GM08714 (cell line): ENCODE results near the gene EP300.

Experiments
- H3K4me3 ChIP-seq: fragments of 200-500 bp; sonication (Bioruptor generic); 2 replicates; pipeline ENCODE4 v1.5.1; 2014; ENCODE audit warnings: mild to moderate bottlenecking, low read length, inconsistent platforms
- ZNF274 ChIP-seq: IDR thresholded peaks from 2 replicates; pipeline ENCODE4 v1.6.1; 2012; ENCODE audit warnings: mild to moderate bottlenecking, low read depth, low read length

The EP300 gene

DNA sequence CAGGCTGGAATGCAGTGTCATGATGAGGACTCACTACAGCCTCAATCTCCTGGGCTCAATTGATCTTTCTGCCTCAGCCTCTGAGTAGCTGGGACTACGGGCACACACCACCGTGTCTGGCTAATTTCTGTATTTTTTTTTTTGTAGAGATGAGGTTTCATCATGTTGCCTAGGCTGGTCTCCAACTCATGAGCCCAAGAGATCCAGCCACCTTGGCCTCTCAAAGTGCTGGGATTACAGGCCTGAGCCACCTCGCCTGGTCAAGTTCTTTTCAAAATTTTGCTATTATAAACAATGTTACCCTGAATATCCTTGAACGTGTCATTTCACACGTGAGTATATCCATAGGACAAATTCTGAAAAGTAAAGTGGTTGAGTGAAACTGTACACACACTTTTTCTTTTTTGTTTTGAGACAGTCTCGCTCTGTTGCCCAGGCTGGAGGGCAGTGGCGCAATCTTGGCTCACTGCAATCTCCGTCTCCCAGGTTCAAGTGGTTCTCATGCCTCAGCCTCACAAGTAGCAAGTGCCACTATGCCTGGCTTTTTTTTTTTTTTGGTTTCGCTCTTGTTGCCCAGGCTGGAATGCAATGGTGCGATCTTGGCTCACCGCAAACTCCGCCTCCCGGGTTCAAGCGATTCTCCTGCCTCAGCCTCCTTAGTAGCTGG, 21.6 kb upstream of the EP300 start:
- no peak overlapping the region for H3K4me3 ChIP-seq
- TF ChIP-seq ZNF274, result no peak

DNA sequence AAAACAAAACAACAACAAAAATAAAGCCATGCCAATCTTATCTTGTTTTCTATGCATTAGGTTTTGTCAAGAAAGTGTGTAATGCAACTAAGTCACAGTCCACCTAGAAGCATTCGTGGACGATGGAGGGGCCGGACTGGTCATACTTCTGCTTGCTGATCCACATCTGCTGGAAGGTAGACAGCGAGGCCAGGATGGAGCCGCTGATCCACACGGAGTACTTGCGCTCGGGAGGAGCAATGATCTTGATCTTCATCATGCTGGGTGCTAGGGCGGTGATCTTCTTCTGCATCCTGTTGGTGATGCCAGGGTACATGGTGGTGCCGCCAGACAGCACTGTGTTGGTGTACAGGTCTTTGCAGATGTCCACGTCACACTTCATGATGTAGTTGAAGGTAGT, 18.3 kb upstream of the EP300 start:
- TF ChIP-seq ZNF274, result no peak
- H3K4me3 ChIP-seq, result no peak overlapping the region

DNA sequence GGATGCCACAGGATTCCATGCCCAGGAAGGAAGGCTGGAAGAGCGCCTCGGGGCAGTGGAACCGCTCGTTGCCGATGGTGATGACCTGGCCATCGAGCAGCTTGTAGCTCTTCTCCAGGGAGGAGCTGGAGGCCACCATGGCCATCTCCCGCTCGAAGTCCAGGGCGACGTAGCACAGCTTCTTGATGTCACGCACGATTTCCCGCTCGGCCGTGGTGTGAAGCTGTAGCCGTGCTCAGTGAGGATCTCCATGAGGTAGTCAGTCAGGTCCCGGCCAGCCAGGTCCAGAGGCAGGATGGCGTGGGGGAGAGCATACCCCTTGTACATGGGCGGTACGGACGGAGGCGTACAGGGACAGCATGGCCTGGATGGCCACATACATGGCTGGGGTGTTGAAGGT, 17.9 kb upstream of the EP300 start:
- TF ChIP-seq ZNF274, result no peak
- H3K4me3 ChIP-seq, result no peak overlapping the region

DNA sequence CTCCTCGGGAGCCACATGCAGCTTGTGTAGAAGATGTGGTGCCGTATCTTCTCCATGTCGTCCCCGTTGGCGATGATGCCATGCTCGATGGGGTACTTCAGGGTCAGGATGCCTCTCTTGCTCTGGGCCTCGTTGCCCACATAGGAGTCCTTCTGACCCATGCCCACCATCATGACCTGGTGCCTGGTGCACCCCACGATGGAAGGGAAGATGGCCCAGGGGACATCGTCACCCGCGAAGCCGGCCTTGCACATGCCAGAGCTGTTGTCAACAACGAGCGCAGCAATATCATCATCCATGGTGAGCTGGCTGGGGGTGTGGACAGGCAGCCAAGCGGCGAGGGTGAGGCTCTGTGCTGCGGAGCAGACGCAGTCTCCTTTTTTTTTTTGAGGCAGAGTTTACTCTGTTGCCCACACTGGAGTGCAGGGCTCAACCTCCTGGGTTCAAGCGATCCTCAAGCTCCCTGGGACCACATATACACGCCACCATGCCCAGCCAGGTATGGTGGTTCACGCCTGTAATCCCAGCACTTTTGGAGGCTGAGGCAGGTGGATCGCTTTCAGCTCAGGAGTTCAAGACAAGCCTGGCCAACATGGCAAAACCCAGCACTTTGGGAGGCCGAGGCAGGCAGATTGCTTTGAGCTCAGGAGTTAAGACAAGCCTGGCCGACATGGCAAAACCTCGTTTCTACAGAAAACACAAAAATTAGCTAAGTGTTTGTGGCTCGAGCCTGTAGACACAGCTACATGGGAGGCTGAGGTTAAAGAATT, 17.3 kb upstream of the EP300 start:
- no peak for TF ChIP-seq ZNF274
- H3K4me3 ChIP-seq, result no peak overlapping the region

DNA sequence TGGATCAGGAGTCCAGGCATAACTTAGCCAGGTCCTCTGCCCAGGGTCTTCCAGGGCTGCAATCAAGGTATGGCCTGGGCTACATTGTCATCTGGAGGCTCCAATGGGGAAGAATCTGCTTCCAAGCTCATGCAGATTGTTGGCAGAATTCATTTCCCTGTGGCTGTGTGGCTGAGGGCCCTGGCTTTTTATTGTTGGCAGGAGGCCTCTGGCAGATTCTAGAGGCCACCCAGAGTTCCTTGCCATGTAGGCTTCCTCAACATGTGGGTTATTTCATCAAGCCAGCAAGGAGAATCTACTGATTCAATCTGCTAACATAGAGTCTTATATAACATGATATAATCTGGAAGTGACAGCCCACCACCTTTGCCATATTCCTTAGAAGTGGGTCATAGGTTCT, 16.4 kb upstream of the EP300 start:
- H3K4me3 ChIP-seq, result no peak overlapping the region
- no peak for TF ChIP-seq ZNF274

DNA sequence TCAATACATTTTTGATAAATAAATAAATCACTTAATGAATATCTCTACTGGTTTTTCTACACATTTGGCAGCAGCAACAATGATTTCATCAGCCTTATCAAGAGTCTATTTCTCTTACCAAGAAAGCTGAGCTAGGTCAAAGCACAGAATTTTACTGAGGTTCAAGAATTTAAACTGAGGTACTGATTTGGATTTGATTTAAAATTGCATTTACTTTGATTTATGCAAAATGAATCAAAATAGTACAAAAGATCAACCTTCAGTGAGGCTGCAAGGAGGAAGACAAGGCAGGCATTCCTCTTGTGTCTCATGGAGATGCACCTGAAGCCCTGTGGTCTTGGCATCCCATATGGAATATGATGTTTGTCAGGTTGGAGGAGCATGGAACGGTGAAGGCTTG, 15.5 kb upstream of the EP300 start:
- no peak overlapping the region for H3K4me3 ChIP-seq
- no peak for TF ChIP-seq ZNF274

DNA sequence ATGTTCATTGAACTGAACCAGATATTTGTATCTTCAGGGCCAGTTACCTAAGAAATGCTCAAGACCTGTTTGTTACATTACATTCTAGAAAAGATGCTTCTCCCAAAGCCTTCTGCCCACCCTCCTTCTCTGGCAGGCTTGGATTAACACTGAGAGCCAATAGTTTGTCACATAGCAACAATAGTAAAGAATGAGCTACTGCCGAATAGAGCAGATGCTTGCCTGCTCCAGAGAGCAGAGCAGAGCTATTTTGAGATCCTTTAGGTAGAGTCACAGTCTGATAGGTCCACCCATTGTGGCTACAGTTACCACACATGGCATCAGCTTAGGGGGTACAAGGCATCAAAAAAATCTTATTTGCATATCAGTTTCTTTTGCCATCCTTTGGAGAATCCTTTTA, 13.5 kb upstream of the EP300 start:
- no peak overlapping the region for H3K4me3 ChIP-seq

DNA sequence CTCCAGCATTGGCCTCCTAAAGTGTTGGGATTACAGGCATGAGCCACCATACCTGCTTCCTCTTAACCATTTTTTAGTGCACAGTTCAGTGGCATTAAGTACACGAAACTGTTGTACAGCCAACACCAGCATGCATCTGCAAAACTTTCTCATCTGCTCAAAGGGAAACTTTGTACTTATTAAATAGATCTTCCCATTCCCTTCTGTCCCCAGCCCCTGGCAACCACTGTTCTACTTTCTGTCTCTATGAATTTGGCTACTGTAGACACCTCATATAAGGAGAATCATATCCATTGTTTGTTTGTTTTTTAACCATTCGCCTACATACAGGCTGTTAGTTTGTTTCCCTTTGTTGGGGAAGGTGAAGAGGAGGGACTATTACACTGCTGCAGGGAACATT, 6.5 kb upstream of the EP300 start:
- no peak for TF ChIP-seq ZNF274
- H3K4me3 ChIP-seq, result no peak overlapping the region

More for the DNA sequence above, 13.5 kb upstream of the EP300 start:
- no peak for TF ChIP-seq ZNF274

DNA sequence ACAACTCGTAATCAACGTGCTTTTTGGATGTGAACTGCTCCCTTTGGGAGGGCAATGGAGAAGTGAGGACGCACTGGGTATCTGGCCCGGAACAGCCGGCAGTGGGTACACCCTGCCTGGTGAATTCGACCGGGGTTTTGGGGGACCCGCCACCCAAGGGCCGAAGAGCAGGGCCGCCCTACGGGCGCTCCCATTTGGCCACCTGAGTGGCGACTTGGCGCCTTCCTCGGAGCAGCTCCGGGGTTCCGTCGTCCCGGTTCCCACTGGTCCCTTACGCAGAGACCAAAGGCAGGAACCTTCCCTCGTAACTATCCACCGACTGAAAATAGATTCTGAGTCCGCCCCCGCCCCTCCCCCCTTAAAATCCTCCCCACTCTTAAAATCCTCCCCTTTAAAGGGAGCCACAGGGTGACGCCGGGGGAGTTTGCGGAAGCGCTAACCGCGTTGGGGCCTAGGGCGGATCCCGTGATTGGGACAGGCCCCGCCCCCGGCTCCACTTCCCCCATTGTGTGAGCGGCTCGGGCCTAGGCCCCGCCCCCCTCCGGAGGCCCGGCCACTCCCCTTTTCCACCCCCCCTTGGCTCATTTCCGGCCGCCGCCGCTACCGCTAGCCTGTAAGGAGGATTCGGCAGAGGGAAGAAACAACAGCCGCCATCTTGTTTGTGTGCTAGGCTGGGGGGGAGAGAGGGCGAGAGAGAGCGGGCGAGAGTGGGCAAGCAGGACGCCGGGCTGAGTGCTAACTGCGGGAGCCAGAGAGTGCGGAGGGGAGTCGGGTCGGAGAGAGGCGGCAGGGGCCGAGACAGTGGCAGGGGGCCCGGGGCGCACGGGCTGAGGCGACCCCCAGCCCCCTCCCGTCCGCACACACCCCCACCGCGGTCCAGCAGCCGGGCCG, 1.0 kb upstream of the EP300 start:
- no peak for TF ChIP-seq ZNF274
- peak overlapping the region; percentile 92 for H3K4me3 ChIP-seq

DNA sequence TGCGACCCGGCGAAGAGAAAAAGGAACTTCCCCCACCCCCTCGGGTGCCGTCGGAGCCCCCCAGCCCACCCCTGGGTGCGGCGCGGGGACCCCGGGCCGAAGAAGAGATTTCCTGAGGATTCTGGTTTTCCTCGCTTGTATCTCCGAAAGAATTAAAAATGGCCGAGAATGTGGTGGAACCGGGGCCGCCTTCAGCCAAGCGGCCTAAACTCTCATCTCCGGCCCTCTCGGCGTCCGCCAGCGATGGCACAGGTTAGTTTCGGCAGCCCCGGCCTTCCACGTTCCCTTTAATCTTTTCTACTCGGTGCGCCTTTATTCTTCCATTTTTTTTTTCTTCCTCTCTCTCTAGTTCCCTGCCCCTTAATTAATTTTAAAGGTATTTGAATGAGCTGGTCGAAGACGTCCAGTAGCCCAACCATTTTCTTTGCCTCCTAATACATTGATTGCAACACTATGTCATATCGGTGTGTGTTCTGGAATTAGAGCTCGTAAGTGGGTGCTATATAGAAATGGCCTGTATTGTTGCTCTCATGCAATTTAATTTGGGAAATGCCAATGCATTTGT, 537 bp downstream of the EP300 start:
- TF ChIP-seq ZNF274, result no peak
- peak overlapping the region; percentile 92 for H3K4me3 ChIP-seq

DNA sequence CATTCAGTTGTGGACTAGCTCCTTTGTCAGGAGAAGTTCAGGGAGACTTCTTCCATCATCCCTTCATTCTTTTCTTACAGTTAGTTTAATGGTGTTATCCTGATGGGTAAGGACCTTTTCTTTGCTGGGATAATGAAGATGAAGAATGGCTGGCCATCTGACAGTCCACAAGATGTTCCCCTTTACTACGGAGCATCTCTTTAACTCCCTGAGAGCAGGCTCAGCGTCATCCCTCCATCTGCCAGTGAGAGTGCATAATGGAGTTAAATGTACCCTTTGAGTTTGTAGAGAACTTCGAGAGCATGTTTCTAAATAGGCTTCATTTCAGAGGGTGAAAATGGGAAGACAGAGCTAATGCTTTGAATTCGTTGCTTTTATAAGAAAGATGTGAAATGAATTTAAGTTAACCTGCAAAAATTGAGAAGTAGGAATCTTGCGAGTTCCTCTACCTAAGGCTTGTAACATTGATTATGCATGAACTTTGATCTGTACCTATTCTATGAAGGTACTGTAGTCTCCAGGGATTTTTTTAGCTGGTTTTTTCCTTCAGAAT, 1.7 kb downstream of the EP300 start:
- no peak for TF ChIP-seq ZNF274
- peak overlapping the region; percentile 92 for H3K4me3 ChIP-seq

DNA sequence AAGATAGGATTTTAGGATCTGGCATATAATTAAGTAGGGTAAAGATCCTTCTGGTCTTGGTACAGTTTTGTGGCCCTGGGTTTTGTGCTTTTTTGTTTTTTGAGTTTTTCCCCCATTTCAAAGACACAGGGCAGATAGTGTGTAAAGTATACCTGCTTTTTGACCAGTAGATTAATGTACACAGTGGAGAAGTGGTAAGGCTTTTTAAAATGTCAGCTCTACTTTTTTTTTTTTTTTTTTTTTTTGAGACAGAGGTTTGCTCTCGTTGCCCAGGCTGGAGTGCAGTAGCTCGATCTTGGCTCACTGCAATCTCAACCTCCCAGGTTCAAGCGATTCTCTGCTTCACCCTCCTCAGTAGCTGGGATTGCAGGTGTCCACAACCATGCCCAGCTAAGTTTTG, 4.0 kb downstream of the EP300 start:
- TF ChIP-seq ZNF274, result no peak
- H3K4me3 ChIP-seq, result no peak overlapping the region; the same call in 1 of the 2 replicates

DNA sequence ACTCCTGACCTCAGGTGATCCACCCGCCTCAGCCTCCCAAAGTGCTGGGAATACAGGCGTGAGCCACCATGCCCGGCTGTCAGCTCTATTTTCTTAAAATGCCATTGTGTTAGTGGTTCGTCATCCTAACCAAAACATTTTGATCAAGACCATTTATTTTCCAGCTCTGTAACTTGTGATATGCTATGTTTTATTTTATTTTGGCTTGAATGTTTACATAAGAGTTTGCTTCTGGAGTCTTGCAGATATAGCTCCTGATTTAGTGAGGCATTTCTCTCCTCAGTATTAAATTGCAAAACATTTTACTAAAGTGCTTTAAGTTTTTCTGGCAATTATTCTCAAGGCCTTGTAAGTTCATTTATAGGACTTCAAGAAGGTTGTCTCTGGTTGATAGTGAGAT, 4.4 kb downstream of the EP300 start:
- no peak for TF ChIP-seq ZNF274
- no peak overlapping the region for H3K4me3 ChIP-seq

DNA sequence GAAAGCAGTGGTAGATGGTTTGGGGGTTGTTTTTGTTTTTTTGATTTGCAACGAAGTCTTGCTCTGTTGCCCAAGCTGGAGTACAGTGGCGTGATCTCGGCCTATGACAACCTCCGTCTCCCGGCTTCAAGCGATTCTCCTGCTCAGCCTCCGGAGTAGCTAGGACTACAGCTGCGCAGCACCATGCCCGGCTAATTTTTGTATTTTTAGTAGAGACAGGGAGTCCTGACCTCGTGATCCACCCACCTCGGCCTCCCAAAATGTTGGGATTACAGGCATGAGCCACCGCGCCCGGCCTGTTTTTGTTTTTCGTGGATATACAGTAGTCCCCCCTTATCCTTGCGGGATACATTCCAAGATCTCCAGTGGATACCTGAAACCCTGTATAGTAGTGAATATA, 6.6 kb downstream of the EP300 start:
- no peak for TF ChIP-seq ZNF274
- H3K4me3 ChIP-seq, result no peak overlapping the region
